Neural cell (in vitro differentiated cells): ENCODE measurements around the gene NTMT1. TPM values are rescaled to one million over a fixed set of nuclear protein-coding genes. Genes with fewer than 3 reads are reported as not detected.

ENCODE experiments used
- H2AFZ ChIP-seq: fragments of 200-600, 300-800 bp; sonication (generic), shearing (Covaris generic); 2 replicates; pipeline ENCODE4 v1.6.0; 2014; ENCODE audit warnings: low read depth, mild to moderate bottlenecking, antibody characterized with exemption, low read length, moderate library complexity
- H3F3A ChIP-seq: fragments of 200-600 bp; shearing (Covaris generic); 2 replicates; pipeline ENCODE4 v1.6.1; 2016; ENCODE audit warnings: mild to moderate bottlenecking, moderate library complexity, mixed read lengths, antibody characterized with exemption, low read length; ENCODE audit not compliant: insufficient read depth, poor library complexity, severe bottlenecking
- H3K27ac ChIP-seq: fragments of 200-600, 300-800 bp; sonication (generic), shearing (Covaris generic); 2 replicates; pipeline ENCODE4 v1.5.1; 2014; ENCODE audit warnings: mild to moderate bottlenecking, low read length, moderate library complexity
- H3K27me3 ChIP-seq: fragments of 300-800, 200-600 bp; sonication (generic), shearing (Covaris generic); 2 replicates; pipeline ENCODE4 v1.6.0; 2014; ENCODE audit warnings: mild to moderate bottlenecking, low read depth, low read length, moderate library complexity; ENCODE audit not compliant: insufficient read depth
- H3K36me3 ChIP-seq: fragments of 300-800, 200-600 bp; sonication (generic), shearing (Covaris generic); 2 replicates; pipeline ENCODE4 v1.5.1; 2014; ENCODE audit warnings: mild to moderate bottlenecking, antibody characterized with exemption, low read length, moderate library complexity; ENCODE audit not compliant: insufficient read depth
- H3K4me2 ChIP-seq: fragments of 300-800, 200-600 bp; sonication (generic), shearing (Covaris generic); 2 replicates; pipeline ENCODE4 v1.6.0; 2014; ENCODE audit warnings: mild to moderate bottlenecking, low read length
- H3K4me3 ChIP-seq: fragments of 300-800, 200-600 bp; sonication (generic), shearing (Covaris generic); 2 replicates; pipeline ENCODE4 v1.5.1; 2014; ENCODE audit warnings: mild to moderate bottlenecking, low read length, moderate library complexity
- H3K79me2 ChIP-seq: fragments of 200-600 bp; shearing (Covaris generic); replicated peaks from 2 replicates; pipeline ENCODE4 v1.6.0; 2014; ENCODE audit warnings: mild to moderate bottlenecking, low read length, moderate library complexity; ENCODE audit not compliant: insufficient read depth
- H3K9ac ChIP-seq: fragments of 300-800, 200-600 bp; sonication (generic), shearing (Covaris generic); 2 replicates; pipeline ENCODE4 v1.6.1; 2016; ENCODE audit warnings: mild to moderate bottlenecking, low read length, mixed read lengths
- H3K9me2 ChIP-seq: fragments of 200-600 bp; shearing (Covaris generic); 2 replicates; pipeline ENCODE4 v1.6.1; 2016; ENCODE audit warnings: mild to moderate bottlenecking, low read length, mixed read lengths; ENCODE audit not compliant: insufficient read depth
- H3K9me3 ChIP-seq: fragments of 200-600, 300-800 bp; sonication (generic), shearing (Covaris generic); 2 replicates; pipeline ENCODE4 v1.6.1; 2016; ENCODE audit warnings: mild to moderate bottlenecking, mixed run types, low read length, moderate library complexity, mixed read lengths
- H4K20me1 ChIP-seq: fragments of 200-600 bp; shearing (Covaris generic); 2 replicates; pipeline ENCODE4 v1.6.1; 2016; ENCODE audit warnings: mild to moderate bottlenecking, mixed run types; ENCODE audit not compliant: insufficient read depth
- CTCF ChIP-seq: fragments of 450-650 bp; IDR thresholded peaks from 2 replicates; pipeline ENCODE4 v1.5.1; 2014; ENCODE audit warnings: antibody characterized with exemption, mild to moderate bottlenecking, moderate library complexity; ENCODE audit not compliant: poor library complexity, severe bottlenecking
- EP300 ChIP-seq: fragments of 450-650 bp; conservative IDR thresholded peaks from 2 replicates; pipeline ENCODE4 v1.6.1; 2014; ENCODE audit warnings: antibody characterized with exemption, mild to moderate bottlenecking, moderate library complexity; ENCODE audit not compliant: poor library complexity, severe bottlenecking
- MXI1 ChIP-seq: fragments of 450-650 bp; conservative IDR thresholded peaks from 2 replicates; pipeline ENCODE4 v1.6.1; 2014; ENCODE audit warnings: antibody characterized with exemption, mild to moderate bottlenecking; ENCODE audit not compliant: poor library complexity, severe bottlenecking
- RAD21 ChIP-seq: fragments of 450-650 bp; conservative IDR thresholded peaks from 2 replicates; pipeline ENCODE4 v1.6.1; 2014; ENCODE audit warnings: antibody characterized with exemption, mild to moderate bottlenecking, moderate library complexity
- REST ChIP-seq: IDR thresholded peaks from 2 replicates; pipeline ENCODE4 v1.6.1; 2012; ENCODE audit warnings: borderline replicate concordance
- SMC3 ChIP-seq: fragments of 450-650 bp; conservative IDR thresholded peaks from 2 replicates; pipeline ENCODE4 v1.6.1; 2014; ENCODE audit warnings: antibody characterized with exemption, mild to moderate bottlenecking, moderate library complexity; ENCODE audit not compliant: poor library complexity
- TAF1 ChIP-seq: IDR thresholded peaks from 2 replicates; pipeline ENCODE4 v1.6.1; 2012; ENCODE audit warnings: low read depth
- polyA plus RNA-seq: library from polyadenylated mRNA; depleted of rRNA; stranded (reverse); fragments of >200 nt; gene quantifications from 2 replicates; pipeline ENCODE4 v1.2.3, GENCODE V29; 2014

The NTMT1 gene
- polyA plus RNA-seq, 1 donor from 2014 or later: 35.9 TPM

- Histone ChIP-seq H3K4me2 (no peak overlapping the region), H3K9me3 (no peaks in the 10 kb centered on the region), H3F3A (no peaks in the 10 kb centered on the region), H3K4me3 (no peak overlapping the region), H4K20me1 (peaks cover 10% of the 10 kb centered on the region), H3K9ac (no peak overlapping the region), H3K27me3 (no peaks in the 10 kb centered on the region), H3K79me2 (peaks cover 51% of the 10 kb centered on the region), H2AFZ (no peak overlapping the region), H3K9me2 (no peaks in the 10 kb centered on the region), H3K27ac (no peak overlapping the region), H3K36me3 (no peaks in the 10 kb centered on the region)
- TF ChIP-seq SMC3 (no peak), REST (no peak)
These were observed 6.5 kb downstream of the NTMT1 start for GRCh38 chr9:129632460-129632859.

- H4K20me1 ChIP-seq: peaks cover 10% of the 10 kb centered on the region
- H3K9ac ChIP-seq: no peak overlapping the region
- no peak for TF ChIP-seq CTCF
- no peak for TF ChIP-seq RAD21
- TF ChIP-seq SMC3: no peak
- TF ChIP-seq EP300: no peak
- no peak for TF ChIP-seq REST
- TF ChIP-seq MXI1: no peak
- no peak for TF ChIP-seq TAF1
- no peak overlapping the region for H2AFZ ChIP-seq
- no peak overlapping the region for H3K27ac ChIP-seq
- peaks cover 43% of the 10 kb centered on the region for H3K79me2 ChIP-seq
- no peaks in the 10 kb centered on the region for H3F3A ChIP-seq
- no peak overlapping the region for H3K4me2 ChIP-seq
- H3K9me2 ChIP-seq: no peaks in the 10 kb centered on the region
- no peak overlapping the region for H3K4me3 ChIP-seq
- no peaks in the 10 kb centered on the region for H3K27me3 ChIP-seq
- no peaks in the 10 kb centered on the region for H3K36me3 ChIP-seq
- no peaks in the 10 kb centered on the region for H3K9me3 ChIP-seq
These were observed 7.2 kb downstream of the NTMT1 start for GRCh38 chr9:129633207-129633606.
